ENCODE data around the gene HIGD2A.

Gene HIGD2A

GRCh38 chr5:176418251-176418650 lies 29.7 kb downstream of the HIGD2A start:
- no peak for DNase-seq

- no peak for DNase-seq
These were observed 31.5 kb downstream of the HIGD2A start for GRCh38 chr5:176420086-176420485.

GRCh38 chr5:176420972-176421544 lies 32.5 kb downstream of the HIGD2A start:
- no peak for DNase-seq

GRCh38 chr5:176424181-176424580 lies 35.6 kb downstream of the HIGD2A start:
- DNase-seq = no peak

DNA sequence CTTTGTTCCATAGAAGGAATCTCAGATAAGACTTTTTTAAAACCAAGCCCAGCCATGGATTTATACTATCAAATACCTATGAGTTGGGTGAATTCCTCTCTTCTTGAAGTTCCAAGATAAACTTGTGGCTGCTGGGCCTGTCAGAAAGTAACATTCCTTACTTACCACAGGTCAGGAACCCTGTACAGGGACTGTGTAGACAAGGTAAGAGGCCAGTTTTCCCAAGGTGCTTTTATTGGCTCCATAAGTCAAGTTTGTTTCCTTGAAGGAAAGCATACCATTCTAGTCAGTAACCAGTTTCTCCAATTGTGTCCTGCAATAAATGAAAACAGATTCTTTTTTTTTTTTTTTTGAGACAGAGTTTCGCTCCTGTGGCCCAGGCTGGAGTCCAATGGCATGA lies 36.6 kb downstream of the HIGD2A start:
- DNase-seq = no peak

- DNase-seq = no peak
These were observed 37.2 kb downstream of the HIGD2A start for GRCh38 chr5:176425791-176426190.

GRCh38 chr5:176426876-176427275 lies 38.3 kb downstream of the HIGD2A start:
- DNase-seq = no peak

- DNase-seq = no peak
These were observed 39.4 kb downstream of the HIGD2A start for GRCh38 chr5:176427971-176428370.

DNA sequence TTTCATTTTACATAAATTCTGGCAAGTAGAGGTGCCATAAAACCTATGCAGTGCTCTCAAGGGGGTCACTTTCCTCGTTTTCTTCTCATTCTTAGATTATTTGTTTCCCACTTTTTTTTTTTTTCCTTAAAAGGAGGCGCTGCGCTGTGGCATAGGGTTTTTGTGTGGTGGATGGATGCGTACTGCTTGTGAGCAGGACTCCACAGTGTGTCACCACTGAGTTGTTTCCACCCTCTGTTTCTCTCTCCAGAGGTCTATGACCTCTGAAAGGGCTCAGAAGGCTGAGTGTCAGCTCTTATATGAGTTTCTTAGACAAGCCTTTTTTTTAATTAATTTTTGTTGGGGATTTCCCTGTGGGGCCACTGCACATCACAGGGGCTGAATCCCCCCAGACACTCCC lies 41.4 kb downstream of the HIGD2A start:
- no peak for DNase-seq

DNA sequence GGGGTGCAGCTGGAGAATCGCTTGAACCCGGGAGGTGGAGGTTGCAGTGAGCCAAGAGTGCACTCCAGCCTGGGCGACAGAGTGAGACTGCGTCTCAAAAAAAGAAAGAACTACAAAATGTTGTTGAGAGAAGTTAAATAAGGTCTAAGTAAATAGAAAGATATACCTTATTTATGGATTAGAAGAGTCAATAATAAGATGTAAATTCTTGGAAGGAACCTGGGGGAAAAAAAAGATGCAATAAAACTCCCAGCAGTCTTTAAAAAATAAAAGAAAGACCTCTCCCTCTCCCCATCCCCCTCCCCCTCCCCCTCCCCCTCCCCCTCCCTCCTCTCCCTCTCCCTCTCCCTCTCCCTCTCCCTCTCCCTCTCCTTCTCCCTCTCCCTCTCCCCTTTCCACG lies 44.2 kb downstream of the HIGD2A start:
- no peak for DNase-seq

DNA sequence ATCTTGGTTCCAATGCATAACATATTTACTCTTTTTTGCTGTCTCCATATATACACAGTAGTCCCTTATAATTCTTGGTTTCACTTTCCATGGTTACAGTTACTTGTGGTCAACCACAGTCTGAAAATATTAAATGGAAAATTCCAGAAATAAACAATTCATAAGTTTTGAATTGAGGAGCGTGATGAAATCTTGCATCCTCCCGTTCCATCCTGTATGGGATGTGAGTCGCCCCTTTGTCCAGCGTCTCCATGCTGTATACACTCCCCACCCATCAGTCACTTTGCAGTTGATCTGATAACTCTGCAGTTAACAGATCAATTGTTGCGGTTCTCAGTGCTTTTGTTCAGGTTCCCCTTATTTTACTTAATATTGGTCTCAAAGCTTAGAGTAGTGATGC lies 48.1 kb downstream of the HIGD2A start:
- peak; percentile 46 for DNase-seq

DNA sequence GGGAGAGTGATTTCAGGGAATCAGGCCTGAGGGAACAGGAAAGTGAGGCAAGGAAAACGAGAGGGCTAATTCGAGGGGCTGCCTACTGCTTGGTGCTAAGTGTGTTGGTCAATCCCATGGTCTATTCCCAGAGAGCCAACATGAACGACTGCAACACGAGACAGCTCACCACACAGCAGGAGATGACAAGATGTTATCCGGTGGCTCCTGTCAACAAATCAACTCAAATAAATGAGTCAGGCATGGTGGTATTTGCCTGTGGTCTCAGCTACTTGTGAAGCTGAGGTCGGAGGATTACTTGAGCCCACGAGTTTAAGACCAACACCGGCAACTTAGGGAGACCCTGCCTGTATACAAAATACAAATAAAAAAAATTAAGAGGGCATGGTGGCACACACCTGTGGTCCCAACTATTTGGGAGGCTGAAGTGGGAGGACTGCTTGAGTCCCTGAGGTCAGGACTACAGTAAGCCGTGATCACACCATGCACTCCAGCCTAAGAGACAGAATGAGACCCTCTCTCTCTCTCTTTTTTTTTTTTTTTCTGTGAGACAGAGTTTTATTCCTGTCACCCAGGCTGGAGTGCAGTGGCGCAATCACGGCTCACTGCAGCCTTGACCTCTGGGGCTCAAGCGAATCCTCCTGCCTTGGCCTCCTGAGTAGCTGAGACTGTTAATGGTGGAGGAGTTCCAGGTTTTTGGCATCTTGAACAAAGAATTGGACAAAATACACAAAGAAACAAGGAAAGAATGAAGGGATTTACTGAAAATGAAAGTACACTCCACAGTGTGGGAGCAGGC lies 50.6 kb downstream of the HIGD2A start:
- DNase-seq = no peak

All from suppressor macrophage treated with lipopolysaccharide for 4 hours (primary cell).